ENCODE measurements around the gene TSSK3. TPM values are rescaled to one million over a fixed set of nuclear protein-coding genes. Genes with fewer than 3 reads are reported as not detected.
"Not testable (repeated sequence)": the region's sequence is repeated elsewhere in the genome, so short reads cannot be mapped to it uniquely, and the experiment has no call there.

The TSSK3 gene
- total RNA-seq, 1 experiment from 2014 or later: not detected

GRCh38 chr1:32352831-32353383 is 9.4 kb upstream of the TSSK3 start:
- no peak overlapping the region for H3K27ac ChIP-seq (ENCODE audit: low read length)
- ChIA-PET CTCF (no interaction called here), POLR2A (ENCODE audit: unreplicated experiment) (no interaction called here)
- intact Hi-C loops (cut with micrococcal nuclease): no loop called here
- H3F3A ChIP-seq (ENCODE audit: low read length, unreplicated experiment): no peaks in the 10 kb centered on the region
- peak overlapping the region; percentile 96; the same call in 1 of the 2 replicates for H3K4me2 ChIP-seq (ENCODE audit: low read length)
- peaks cover 13% of the 10 kb centered on the region for H3K4me1 ChIP-seq (ENCODE audit: insufficient read depth, low read length)
- no peak overlapping the region for H2AFZ ChIP-seq (ENCODE audit: low read length)
- ATAC-seq (no peak), DNase-seq (no peak)
- H3K9ac ChIP-seq (ENCODE audit: low read length): no peak overlapping the region
- H3K27me3 ChIP-seq (ENCODE audit: low read length): no peaks in the 10 kb centered on the region
- H3K9me3 ChIP-seq (ENCODE audit: low read length): no peaks in the 10 kb centered on the region
- H3K4me3 ChIP-seq (ENCODE audit: low read length): no peak overlapping the region
- no TSS peak for BruUV-seq (replicated peaks)
- H3K36me3 ChIP-seq (ENCODE audit: low read depth, low read length): no peaks in the 10 kb centered on the region
- no peaks in the 10 kb centered on the region for H3K9me2 ChIP-seq (replicated peaks; ENCODE audit: low read length)
- H3K79me2 ChIP-seq (ENCODE audit: low read length): no peaks in the 10 kb centered on the region
- H4K20me1 ChIP-seq (ENCODE audit: low read length): no peaks in the 10 kb centered on the region
- no peak for TF ChIP-seq EZH2 (IDR thresholded peaks at IDR 0.05; ENCODE audit: low read length, unreplicated experiment)
- no peak for TF ChIP-seq EZH2phosphoT487 (IDR thresholded peaks at IDR 0.05; ENCODE audit: borderline replicate concordance, low read length)
- no peak for TF ChIP-seq CTCF (conservative IDR thresholded peaks at IDR 0.05; ENCODE audit: low read depth, low read length)

GRCh38 chr1:32353431-32353830 is 8.9 kb upstream of the TSSK3 start:
- no peak for TF ChIP-seq CTCF (conservative IDR thresholded peaks at IDR 0.05; ENCODE audit: low read depth, low read length)
- TF ChIP-seq EZH2 (IDR thresholded peaks at IDR 0.05; ENCODE audit: low read length, unreplicated experiment): no peak
- TF ChIP-seq EZH2phosphoT487 (IDR thresholded peaks at IDR 0.05; ENCODE audit: borderline replicate concordance, low read length): no peak
- DNase-seq (no peak), ATAC-seq (no peak)
- POLR2A ChIA-PET (ENCODE audit: unreplicated experiment): no interaction called here
- Histone ChIP-seq H3K9ac (ENCODE audit: low read length) (no peak overlapping the region), H3F3A (ENCODE audit: low read length, unreplicated experiment) (no peaks in the 10 kb centered on the region), H3K27me3 (ENCODE audit: low read length) (no peaks in the 10 kb centered on the region), H3K79me2 (ENCODE audit: low read length) (no peaks in the 10 kb centered on the region), H3K4me2 (ENCODE audit: low read length) (no peak overlapping the region), H2AFZ (ENCODE audit: low read length) (no peak overlapping the region), H3K4me1 (ENCODE audit: insufficient read depth, low read length) (peaks cover 13% of the 10 kb centered on the region), H3K36me3 (ENCODE audit: low read depth, low read length) (no peaks in the 10 kb centered on the region), H3K9me2 (replicated peaks; ENCODE audit: low read length) (no peaks in the 10 kb centered on the region), H4K20me1 (ENCODE audit: low read length) (no peaks in the 10 kb centered on the region), H3K4me3 (ENCODE audit: low read length) (no peak overlapping the region), H3K9me3 (ENCODE audit: low read length) (no peaks in the 10 kb centered on the region), H3K27ac (ENCODE audit: low read length) (no peak overlapping the region)
- intact Hi-C loops (cut with micrococcal nuclease): no loop called here
- BruUV-seq (replicated peaks): no TSS peak
- CTCF ChIA-PET: no interaction called here

- Histone ChIP-seq H3K27me3 (ENCODE audit: low read length) (no peaks in the 10 kb centered on the region), H3K27ac (ENCODE audit: low read length) (no peak overlapping the region), H3K4me3 (ENCODE audit: low read length) (no peak overlapping the region), H3K9ac (ENCODE audit: low read length) (no peak overlapping the region), H3K4me2 (ENCODE audit: low read length) (no peak overlapping the region), H2AFZ (ENCODE audit: low read length) (no peak overlapping the region), H3F3A (ENCODE audit: low read length, unreplicated experiment) (no peaks in the 10 kb centered on the region), H3K4me1 (ENCODE audit: insufficient read depth, low read length) (peaks cover 13% of the 10 kb centered on the region), H3K9me3 (ENCODE audit: low read length) (no peaks in the 10 kb centered on the region), H3K79me2 (ENCODE audit: low read length) (no peaks in the 10 kb centered on the region), H3K36me3 (ENCODE audit: low read depth, low read length) (no peaks in the 10 kb centered on the region), H4K20me1 (ENCODE audit: low read length) (no peaks in the 10 kb centered on the region), H3K9me2 (replicated peaks; ENCODE audit: low read length) (no peaks in the 10 kb centered on the region)
- DNase-seq (no peak), ATAC-seq (no peak)
- ChIA-PET CTCF (no interaction called here), POLR2A (ENCODE audit: unreplicated experiment) (no interaction called here)
- TF ChIP-seq EZH2phosphoT487 (IDR thresholded peaks at IDR 0.05; ENCODE audit: borderline replicate concordance, low read length) (no peak), CTCF (conservative IDR thresholded peaks at IDR 0.05; ENCODE audit: low read depth, low read length) (no peak), EZH2 (IDR thresholded peaks at IDR 0.05; ENCODE audit: low read length, unreplicated experiment) (no peak)
- no TSS peak for BruUV-seq (replicated peaks)
- intact Hi-C loops (cut with micrococcal nuclease): no loop called here
Observed at GRCh38 chr1:32353886-32354570, 8.3 kb upstream of the TSSK3 start.

- H3K4me3 ChIP-seq (ENCODE audit: low read length); DNase-seq; H3K9me2 ChIP-seq (replicated peaks; ENCODE audit: low read length); H3K9ac ChIP-seq (ENCODE audit: low read length); H3K27ac ChIP-seq (ENCODE audit: low read length); POLR2A ChIA-PET (ENCODE audit: unreplicated experiment); ATAC-seq; H3K4me1 ChIP-seq (ENCODE audit: insufficient read depth, low read length); H3K36me3 ChIP-seq (ENCODE audit: low read depth, low read length); intact Hi-C loops (cut with micrococcal nuclease); H2AFZ ChIP-seq (ENCODE audit: low read length); H3K4me2 ChIP-seq (ENCODE audit: low read length); H4K20me1 ChIP-seq (ENCODE audit: low read length); H3K27me3 ChIP-seq (ENCODE audit: low read length); H3F3A ChIP-seq (ENCODE audit: low read length, unreplicated experiment); CTCF ChIA-PET; BruUV-seq (replicated peaks); H3K9me3 ChIP-seq (ENCODE audit: low read length); H3K79me2 ChIP-seq (ENCODE audit: low read length): not testable (repeated sequence)
Observed at GRCh38 chr1:32355778-32356177, 6.6 kb upstream of the TSSK3 start.
